Mucosa of stomach (tissue), 1 donor: Measurements from ENCODE around the gene NDUFS2.
"Not testable (repeated sequence)": the region's sequence is repeated elsewhere in the genome, so short reads cannot be mapped to it uniquely, and the experiment has no call there.

Source experiments
- H3K27me3 ChIP-seq: one replicate; pipeline ENCODE4 v1.7.0; 2013; ENCODE audit warnings: mild to moderate bottlenecking, low read length; ENCODE audit not compliant: control insufficient read depth, insufficient read depth
- H3K36me3 ChIP-seq: one replicate; pipeline ENCODE4 v1.7.0; 2013; ENCODE audit warnings: low read length; ENCODE audit not compliant: control insufficient read depth, insufficient read depth
- H3K4me1 ChIP-seq: one replicate; pipeline ENCODE4 v1.7.0; 2013; ENCODE audit warnings: mild to moderate bottlenecking, low read length; ENCODE audit not compliant: control insufficient read depth, insufficient read depth
- H3K4me3 ChIP-seq: one replicate; pipeline ENCODE4 v1.7.0; 2013; ENCODE audit warnings: low read length
- H3K9ac ChIP-seq: one replicate; pipeline ENCODE4 v1.7.0; 2013; ENCODE audit warnings: mild to moderate bottlenecking, low read length, moderate library complexity
- H3K9me3 ChIP-seq: one replicate; pipeline ENCODE4 v1.7.0; 2013; ENCODE audit warnings: mild to moderate bottlenecking, low read length, moderate library complexity; ENCODE audit not compliant: control insufficient read depth
- donor health status: Pancreatic carcinoma.

NDUFS2 gene

GRCh38 chr1:161218301-161219077, 16.3 kb downstream of the NDUFS2 start:
- Histone ChIP-seq H3K9me3 (no peaks in the 10 kb centered on the region), H3K36me3 (peaks cover 3% of the 10 kb centered on the region), H3K4me1 (no peaks in the 10 kb centered on the region), H3K4me3 (no peak overlapping the region), H3K9ac (no peak overlapping the region), H3K27me3 (no peaks in the 10 kb centered on the region)

- Histone ChIP-seq H3K9me3 (no peaks in the 10 kb centered on the region), H3K36me3 (no peaks in the 10 kb centered on the region), H3K4me1 (no peaks in the 10 kb centered on the region)
Observed at GRCh38 chr1:161219078-161219892, 17.1 kb downstream of the NDUFS2 start.

GRCh38 chr1:161220002-161220401, 17.8 kb downstream of the NDUFS2 start:
- Histone ChIP-seq H3K9ac (no peak overlapping the region), H3K9me3 (no peaks in the 10 kb centered on the region), H3K36me3 (no peaks in the 10 kb centered on the region), H3K4me1 (peaks cover 1% of the 10 kb centered on the region), H3K27me3 (no peaks in the 10 kb centered on the region), H3K4me3 (no peak overlapping the region)

More at GRCh38 chr1:161219078-161219892, 17.1 kb downstream of the NDUFS2 start:
- no peaks in the 10 kb centered on the region for H3K27me3 ChIP-seq
- no peak overlapping the region for H3K4me3 ChIP-seq
- no peak overlapping the region for H3K9ac ChIP-seq

GRCh38 chr1:161222175-161223019, 20.2 kb downstream of the NDUFS2 start:
- Histone ChIP-seq H3K9ac (no peak overlapping the region), H3K9me3 (no peaks in the 10 kb centered on the region), H3K4me1 (peaks cover 22% of the 10 kb centered on the region), H3K36me3 (no peaks in the 10 kb centered on the region), H3K27me3 (no peaks in the 10 kb centered on the region), H3K4me3 (no peak overlapping the region)

GRCh38 chr1:161223805-161224694, 21.9 kb downstream of the NDUFS2 start:
- Histone ChIP-seq H3K27me3 (no peaks in the 10 kb centered on the region), H3K36me3 (no peaks in the 10 kb centered on the region), H3K4me1 (peaks cover 26% of the 10 kb centered on the region), H3K9me3 (no peaks in the 10 kb centered on the region), H3K9ac (no peak overlapping the region), H3K4me3 (no peak overlapping the region)

- not testable (repeated sequence) for H3K9me3 ChIP-seq, H3K27me3 ChIP-seq, H3K36me3 ChIP-seq, H3K4me3 ChIP-seq, H3K9ac ChIP-seq
- H3K4me1 ChIP-seq: peaks cover 26% of the 10 kb centered on the region
Observed at GRCh38 chr1:161224695-161225087, 22.5 kb downstream of the NDUFS2 start.

- no peak overlapping the region for H3K9ac ChIP-seq
- no peaks in the 10 kb centered on the region for H3K9me3 ChIP-seq
- H3K4me3 ChIP-seq: no peak overlapping the region
- H3K4me1 ChIP-seq: peaks cover 26% of the 10 kb centered on the region
- H3K27me3 ChIP-seq: no peaks in the 10 kb centered on the region
- H3K36me3 ChIP-seq: no peaks in the 10 kb centered on the region
Observed at GRCh38 chr1:161225178-161225533, 23.0 kb downstream of the NDUFS2 start.

- Histone ChIP-seq H3K36me3 (no peaks in the 10 kb centered on the region), H3K9me3 (no peaks in the 10 kb centered on the region), H3K9ac (peak within 1 kb of the TSS; percentile 75), H3K4me3 (peak within 1 kb of the TSS; percentile 93), H3K27me3 (no peaks in the 10 kb centered on the region), H3K4me1 (peaks cover 26% of the 10 kb centered on the region)
Observed at GRCh38 chr1:161225534-161226319, 23.6 kb downstream of the NDUFS2 start, which contains the start of gene TOMM40L. Gene TOMM40L (plus strand): TSS chr1:161226060. CDS start chr1:161226490, 430 bp downstream.

- Histone ChIP-seq H3K36me3 (no peaks in the 10 kb centered on the region), H3K4me1 (peaks cover 26% of the 10 kb centered on the region), H3K27me3 (no peaks in the 10 kb centered on the region), H3K4me3 (peak overlapping the region; percentile 93), H3K9ac (peak overlapping the region; percentile 75), H3K9me3 (no peaks in the 10 kb centered on the region)
Observed at GRCh38 chr1:161226320-161226711, 24.1 kb downstream of the NDUFS2 start.

GRCh38 chr1:161226759-161227158, 24.6 kb downstream of the NDUFS2 start:
- Histone ChIP-seq H3K9ac (peak overlapping the region; percentile 75), H3K4me1 (peaks cover 26% of the 10 kb centered on the region), H3K36me3 (no peaks in the 10 kb centered on the region), H3K9me3 (no peaks in the 10 kb centered on the region), H3K27me3 (no peaks in the 10 kb centered on the region), H3K4me3 (peak overlapping the region; percentile 93)
